Brain microvascular endothelial cell (primary cell): ENCODE data around the gene CALHM2.

Source experiments
- DNase-seq: peaks from one replicate; pipeline ENCODE4 v3.0.0-alpha.2; 2020
- H3K27ac ChIP-seq: fragments of 250-450 bp; sonication (Bioruptor Pico); 2 replicates; pipeline ENCODE4 v1.5.1; 2020; ENCODE audit warnings: mild to moderate bottlenecking, moderate library complexity
- H3K27me3 ChIP-seq: fragments of 250-450 bp; sonication (Bioruptor Pico); replicated peaks from 2 replicates; pipeline ENCODE4 v1.5.1; 2020; ENCODE audit warnings: mild to moderate bottlenecking
- H3K36me3 ChIP-seq: fragments of 250-450 bp; sonication (Bioruptor Pico); replicated peaks from 2 replicates; pipeline ENCODE4 v1.5.1; 2020; ENCODE audit warnings: mild to moderate bottlenecking
- H3K4me3 ChIP-seq: 2 replicates; pipeline ENCODE4 v1.5.1; 2011; ENCODE audit warnings: low read depth, mild to moderate bottlenecking, control low read depth, low read length, moderate library complexity
- CTCF ChIP-seq: IDR thresholded peaks from 2 replicates; pipeline ENCODE4 v1.5.1; 2011; ENCODE audit warnings: low read depth, mild to moderate bottlenecking, moderate library complexity, low read length, control low read depth, inconsistent platforms; ENCODE audit errors: missing control alignments
- in situ Hi-C: cut with HindIII; loops from 2 replicates; pipeline ENCODE4 v1.10.0; 2017; ENCODE audit warnings: low sequenced_read_pairs, low pct_ligation_motif_present

The CALHM2 gene

GRCh38 chr10:103441611-103442010, 10.6 kb downstream of the CALHM2 start:
- no peak for TF ChIP-seq CTCF
- Histone ChIP-seq H3K27ac (peak overlapping the region; percentile 57), H3K27me3 (no peaks in the 10 kb centered on the region), H3K4me3 (no peak overlapping the region), H3K36me3 (peaks cover 94% of the 10 kb centered on the region)
- in situ Hi-C loops: no loop called here
- no peak for DNase-seq

GRCh38 chr10:103441206-103441605, 11.0 kb downstream of the CALHM2 start:
- peak; percentile 56 for DNase-seq
- Histone ChIP-seq H3K27me3 (no peaks in the 10 kb centered on the region), H3K4me3 (no peak overlapping the region), H3K36me3 (peaks cover 93% of the 10 kb centered on the region), H3K27ac (peak overlapping the region; percentile 57)
- no peak for TF ChIP-seq CTCF
- in situ Hi-C loops: no loop called here

GRCh38 chr10:103440416-103440815, 11.8 kb downstream of the CALHM2 start:
- in situ Hi-C loops: no loop called here
- no peak for DNase-seq
- Histone ChIP-seq H3K27me3 (no peaks in the 10 kb centered on the region), H3K4me3 (no peak overlapping the region), H3K27ac (no peak overlapping the region), H3K36me3 (peaks cover 92% of the 10 kb centered on the region)
- no peak for TF ChIP-seq CTCF

GRCh38 chr10:103439776-103440175, 12.4 kb downstream of the CALHM2 start:
- no peak for TF ChIP-seq CTCF
- no peaks in the 10 kb centered on the region for H3K27me3 ChIP-seq
- H3K27ac ChIP-seq: no peak overlapping the region
- peaks cover 88% of the 10 kb centered on the region for H3K36me3 ChIP-seq
- DNase-seq: no peak
- in situ Hi-C loops: no loop called here
- H3K4me3 ChIP-seq: no peak overlapping the region

GRCh38 chr10:103433858-103434257, 18.3 kb downstream of the CALHM2 start:
- Histone ChIP-seq H3K36me3 (peaks cover 83% of the 10 kb centered on the region), H3K27ac (no peak overlapping the region), H3K4me3 (no peak overlapping the region), H3K27me3 (no peaks in the 10 kb centered on the region)
- in situ Hi-C loops: no loop called here
- no peak for TF ChIP-seq CTCF
- no peak for DNase-seq

GRCh38 chr10:103431902-103432301, 20.3 kb downstream of the CALHM2 start:
- no peak overlapping the region for H3K27ac ChIP-seq
- no peak for DNase-seq
- TF ChIP-seq CTCF: no peak
- H3K4me3 ChIP-seq: no peak overlapping the region
- in situ Hi-C loops: no loop called here
- no peaks in the 10 kb centered on the region for H3K27me3 ChIP-seq
- peaks cover 82% of the 10 kb centered on the region for H3K36me3 ChIP-seq
